22Rv1 (cell line): ENCODE data around the gene ZNF410.

Source experiments
- CTCF ChIP-seq: fragments of 450-650 bp; IDR thresholded peaks from 2 replicates; pipeline ENCODE4 v1.5.1; 2017; ENCODE audit warnings: mild to moderate bottlenecking
- ZFX ChIP-seq: fragments of 450-650 bp; IDR thresholded peaks from 2 replicates; pipeline ENCODE4 v1.6.1; 2017; ENCODE audit warnings: antibody characterized with exemption, borderline replicate concordance

DNA sequence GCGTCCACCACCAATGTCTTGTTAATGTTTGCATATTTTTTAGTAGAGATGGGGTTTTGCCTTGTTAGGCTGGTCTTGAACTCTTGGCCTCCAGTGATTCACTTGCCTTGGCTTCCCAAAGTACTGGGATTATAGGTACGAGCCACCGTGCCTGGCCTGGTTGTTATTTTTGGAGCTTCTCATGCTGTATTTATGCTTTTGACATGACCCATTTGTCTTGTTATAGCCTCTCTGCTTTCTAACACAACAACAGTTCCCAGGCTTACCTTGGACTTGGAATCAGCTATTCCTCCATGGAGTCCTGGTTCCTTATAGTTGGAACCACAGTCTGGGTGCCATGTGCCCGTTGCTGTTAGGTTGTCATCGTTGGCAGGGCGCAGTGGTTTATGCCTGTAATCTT is 29.7 kb downstream of the ZNF410 start:
- TF ChIP-seq CTCF (no peak), ZFX (no peak)
